Measurements from ENCODE around the gene NDUFA11.

The NDUFA11 gene

GRCh38 chr19:5903624-5904351, at the start of gene NDUFA11:
NDUFA11 (minus strand) TSS chr19:5903790; CDS start chr19:5903708, 82 bp downstream.
- peak; percentile 98 for DNase-seq (ENCODE audit: low read depth, low spot score)

GRCh38 chr19:5953030-5953589, 49.5 kb upstream of the NDUFA11 start:
- DNase-seq (ENCODE audit: low read depth, low spot score): no peak

DNA sequence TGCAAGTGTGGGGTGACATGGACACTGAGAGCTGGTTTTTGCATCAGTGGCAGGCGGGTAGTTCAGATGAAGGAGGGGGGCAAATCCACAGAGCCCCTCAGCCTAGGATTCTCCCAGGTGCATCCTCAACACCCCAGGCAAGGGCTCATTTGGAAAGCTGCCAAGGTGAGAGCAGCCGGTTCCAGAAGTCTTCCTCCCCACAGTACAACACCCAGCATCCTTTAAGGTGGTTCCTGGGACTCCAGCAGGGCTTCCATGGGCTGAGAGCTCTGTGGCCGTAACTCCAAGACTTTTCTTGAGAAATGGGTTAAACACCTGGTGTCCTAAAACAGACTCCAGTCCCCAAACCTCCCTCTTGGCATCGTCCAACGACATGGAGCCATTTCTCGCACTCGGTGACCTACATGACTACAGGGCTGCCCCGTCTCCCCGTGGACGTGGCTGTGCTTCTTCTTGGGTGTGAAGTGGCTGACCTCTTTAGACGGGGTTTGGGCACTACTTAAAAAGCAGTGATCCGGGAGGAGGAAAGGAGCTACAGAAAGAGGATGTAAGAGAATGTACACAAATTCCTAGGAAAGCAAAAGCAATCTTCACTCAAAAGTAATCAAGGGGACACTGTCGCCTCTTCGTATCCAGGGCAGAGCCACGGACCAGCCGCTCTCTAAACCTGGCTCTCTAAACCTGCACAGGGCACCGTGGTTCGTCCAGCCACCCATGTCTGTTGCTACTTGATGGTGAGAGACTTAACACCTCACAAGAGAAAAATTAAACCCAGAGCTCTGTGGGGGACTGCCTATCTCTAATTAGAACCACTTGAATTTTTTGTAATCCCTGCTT, 48.8 kb upstream of the NDUFA11 start:
- no peak for DNase-seq (ENCODE audit: low read depth, low spot score)

DNA sequence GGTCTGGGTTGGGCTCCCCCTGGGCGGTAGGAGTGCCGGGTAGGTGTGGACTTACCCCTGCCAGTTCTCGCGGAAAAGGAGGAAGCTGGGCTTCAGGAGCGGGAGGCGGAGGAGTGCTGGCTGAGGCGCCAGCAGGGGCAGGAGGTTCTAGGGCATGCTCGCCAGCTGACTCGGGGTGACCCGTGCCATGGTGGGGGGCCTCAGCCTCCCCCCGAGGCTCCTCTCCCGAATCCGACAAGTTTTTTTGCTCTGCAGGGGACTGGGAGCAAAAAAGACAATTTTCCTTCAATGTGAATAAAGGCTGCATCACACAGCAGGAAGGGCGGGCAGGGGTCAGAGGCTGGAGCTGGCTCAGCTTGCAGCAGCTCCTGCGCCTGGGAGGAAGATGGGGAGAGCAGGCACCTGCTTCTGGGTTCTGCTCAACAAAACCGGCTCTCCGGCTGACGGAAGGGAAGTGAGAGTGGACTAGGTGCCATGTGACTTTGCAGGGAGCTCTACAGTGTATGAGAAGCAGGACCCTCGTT, 47.8 kb upstream of the NDUFA11 start:
- no peak for DNase-seq (ENCODE audit: low read depth, low spot score)

GRCh38 chr19:5950741-5951140, 47.2 kb upstream of the NDUFA11 start:
- no peak for DNase-seq (ENCODE audit: low read depth, low spot score)

GRCh38 chr19:5949792-5950305, 46.3 kb upstream of the NDUFA11 start:
- DNase-seq (ENCODE audit: low read depth, low spot score): no peak

- DNase-seq (ENCODE audit: low read depth, low spot score): peak; percentile 45
Observed at GRCh38 chr19:5948752-5949564, 45.4 kb upstream of the NDUFA11 start.

- DNase-seq (ENCODE audit: low read depth, low spot score): peak; percentile 23
Observed at GRCh38 chr19:5947435-5947834, 43.8 kb upstream of the NDUFA11 start.

- peak; percentile 46 for DNase-seq (ENCODE audit: low read depth, low spot score)
Observed at GRCh38 chr19:5943623-5944022, 40.0 kb upstream of the NDUFA11 start.

DNA sequence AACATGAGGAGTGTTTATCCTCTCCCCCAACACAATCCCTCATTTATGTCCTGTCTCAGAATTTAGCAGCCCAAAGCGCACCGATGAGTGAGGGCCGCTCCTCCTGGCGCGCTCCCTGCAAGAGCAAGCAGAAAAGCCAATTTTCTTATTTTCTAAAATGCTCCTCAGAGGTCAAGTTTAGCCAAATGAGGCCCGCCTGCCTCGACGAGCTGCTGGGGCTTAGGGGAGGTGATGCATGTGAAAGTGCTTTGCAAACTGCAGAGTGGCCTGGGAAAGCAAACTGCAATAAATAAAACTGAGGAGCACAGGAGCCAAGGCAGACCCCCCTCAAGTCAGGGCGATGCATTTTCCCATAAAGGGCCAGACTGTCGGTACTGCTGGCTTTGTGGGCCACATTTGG, 39.5 kb upstream of the NDUFA11 start:
- DNase-seq (ENCODE audit: low read depth, low spot score): no peak

DNA sequence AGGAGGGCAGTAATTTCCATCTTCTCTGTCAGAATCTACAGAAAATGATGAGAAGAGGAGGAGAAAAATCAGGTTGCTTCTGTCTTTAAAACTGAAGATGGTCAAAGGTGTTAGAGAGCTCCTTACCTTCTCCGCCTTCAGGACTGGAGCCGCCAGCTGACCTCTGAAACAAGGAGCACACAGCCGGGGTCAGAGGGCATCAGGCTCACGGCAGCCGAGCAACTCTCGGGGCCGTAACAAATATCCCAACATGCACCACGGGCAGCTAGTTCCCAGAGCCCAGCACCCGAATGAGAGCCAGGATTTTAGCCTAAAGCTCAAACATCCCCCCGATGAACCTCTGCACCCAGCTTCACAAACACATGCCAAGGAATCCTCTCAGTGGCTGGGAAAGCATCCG, 38.1 kb upstream of the NDUFA11 start:
- no peak for DNase-seq (ENCODE audit: low read depth, low spot score)

- DNase-seq (ENCODE audit: low read depth, low spot score): no peak
Observed at GRCh38 chr19:5940260-5941208, 36.9 kb upstream of the NDUFA11 start.

- no peak for DNase-seq (ENCODE audit: low read depth, low spot score)
Observed at GRCh38 chr19:5937550-5937949, 34.0 kb upstream of the NDUFA11 start.

DNA sequence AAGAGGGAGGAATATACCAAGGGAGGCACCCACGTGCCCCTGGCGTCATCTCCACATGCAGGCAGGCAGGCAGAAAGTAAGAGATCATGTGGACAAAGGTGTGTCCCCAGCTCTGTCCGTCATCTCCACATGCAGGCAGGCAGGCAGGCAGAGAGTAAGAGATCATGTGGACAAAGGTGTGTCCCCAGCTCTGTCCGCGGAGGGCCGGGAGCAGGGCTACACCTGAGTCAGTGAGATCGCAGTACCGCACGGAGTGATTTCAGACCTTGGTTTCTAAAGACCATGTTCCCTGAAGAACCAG, 32.7 kb upstream of the NDUFA11 start:
- no peak for DNase-seq (ENCODE audit: low read depth, low spot score)

GRCh38 chr19:5935473-5936291, 32.1 kb upstream of the NDUFA11 start:
- no peak for DNase-seq (ENCODE audit: low read depth, low spot score)

DNA sequence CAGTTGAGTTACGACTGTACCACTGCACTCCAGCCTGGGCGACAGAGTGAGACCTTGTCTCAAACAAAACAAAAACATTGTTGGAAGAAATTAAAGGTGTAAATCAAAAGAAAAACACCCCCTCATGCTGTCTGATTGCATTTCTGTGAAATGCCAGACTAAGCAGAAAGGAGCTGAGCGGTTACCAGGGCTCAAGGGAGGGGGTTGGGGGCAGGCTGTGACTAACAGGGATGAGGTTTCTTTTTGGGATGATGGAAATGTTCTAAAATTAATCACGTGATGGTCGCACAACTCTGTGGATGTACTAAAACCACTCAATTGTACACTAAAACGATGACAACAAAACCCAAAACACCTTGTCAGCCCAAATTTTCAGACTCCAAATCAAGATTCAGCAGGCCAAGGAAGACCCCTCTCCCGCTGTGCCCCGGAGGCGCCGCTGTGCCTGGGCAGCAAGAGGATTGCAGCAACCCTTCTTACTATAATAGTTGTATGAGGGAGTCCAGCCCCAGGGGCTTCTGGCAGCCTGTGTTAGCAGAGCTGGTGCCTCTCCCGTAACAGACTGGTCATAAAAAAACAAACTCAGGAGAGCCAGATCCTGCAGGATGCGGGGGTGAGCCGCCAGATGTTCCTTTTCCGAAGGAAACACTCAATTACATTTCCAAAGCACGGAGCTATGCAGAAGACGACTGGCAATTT, 31.3 kb upstream of the NDUFA11 start:
- no peak for DNase-seq (ENCODE audit: low read depth, low spot score)

DNA sequence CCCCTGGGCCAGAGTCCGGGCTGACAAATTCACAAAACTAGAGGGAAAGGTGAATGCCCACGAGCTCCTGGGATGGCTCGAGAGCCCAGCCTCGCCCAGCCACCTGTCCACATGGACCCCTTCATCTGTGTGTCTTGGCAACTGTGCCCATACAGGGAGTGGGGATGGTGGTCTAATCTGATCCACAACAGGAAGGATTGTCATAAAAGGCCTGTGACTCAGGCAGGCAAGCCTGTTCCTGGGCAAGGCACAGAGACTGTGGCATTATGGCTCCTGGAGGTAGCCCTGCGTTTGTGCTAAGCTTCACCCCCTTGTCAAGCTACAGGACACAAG, 30.4 kb upstream of the NDUFA11 start:
- DNase-seq (ENCODE audit: low read depth, low spot score): no peak

- no peak for DNase-seq (ENCODE audit: low read depth, low spot score)
Observed at GRCh38 chr19:5933391-5934068, 29.9 kb upstream of the NDUFA11 start.
